NCI-H2081 treated with DMSO at 0.1 percent for 48 hours (cell line): ENCODE results near the gene ITGA2.
A peak's percentile ranks its signal among the peaks of the same experiment; 100 is the strongest.
"Not testable (repeated sequence)": the region's sequence is repeated elsewhere in the genome, so short reads cannot be mapped to it uniquely, and the experiment has no call there.

Experiments
- DNase-seq: peaks from one replicate; lab custom pipeline; 2025; lab: John Stamatoyannopoulos, UW

The ITGA2 gene

GRCh38 chr5:52989025-52989780, at the start of gene ITGA2:
TSS of gene ITGA2 (plus strand) at chr5:52989352. CDS start at chr5:52989469, 117 bp downstream.
- DNase-seq, result no peak

GRCh38 chr5:52943285-52943684, 45.9 kb upstream of the ITGA2 start:
- DNase-seq, result no peak

DNA sequence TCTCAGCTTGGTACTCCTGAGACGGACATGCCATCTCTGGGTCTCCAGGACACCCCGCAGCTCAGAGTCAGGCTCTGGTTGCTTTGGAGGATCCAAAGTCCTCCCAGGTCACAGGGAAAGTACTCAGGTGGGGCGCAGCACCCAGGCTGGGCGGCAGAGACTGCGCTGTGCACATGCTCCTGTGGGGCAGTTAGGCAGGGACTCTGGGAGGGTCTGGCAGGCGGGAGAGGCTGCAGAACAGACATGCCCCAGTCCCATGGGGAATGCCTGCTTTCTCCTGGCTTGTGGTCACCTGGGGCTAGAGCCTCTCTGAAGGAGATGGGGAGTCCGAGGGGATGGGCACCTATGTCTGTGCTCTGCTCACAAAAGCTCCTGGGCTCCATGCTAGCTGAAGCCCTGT, 45.3 kb upstream of the ITGA2 start:
- DNase-seq, result no peak

DNA sequence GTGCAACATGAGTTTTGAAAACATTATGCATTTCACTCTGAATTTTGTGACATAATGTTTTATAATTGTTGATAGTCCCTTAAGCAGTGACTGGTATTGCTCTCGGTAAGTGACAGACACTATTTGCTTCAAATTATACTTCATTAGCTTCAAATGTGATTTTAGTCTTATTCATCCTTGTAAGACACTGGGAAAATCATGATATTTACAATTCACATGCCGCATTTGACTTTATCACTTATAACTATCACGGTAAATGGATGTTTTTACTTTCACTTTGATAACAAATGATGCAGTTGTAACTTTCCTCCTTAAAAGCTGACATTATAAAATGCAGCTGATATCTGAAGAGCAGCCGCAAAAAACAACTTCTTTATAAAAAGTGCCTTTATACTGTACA, 44.1 kb upstream of the ITGA2 start:
- DNase-seq, result no peak

DNA sequence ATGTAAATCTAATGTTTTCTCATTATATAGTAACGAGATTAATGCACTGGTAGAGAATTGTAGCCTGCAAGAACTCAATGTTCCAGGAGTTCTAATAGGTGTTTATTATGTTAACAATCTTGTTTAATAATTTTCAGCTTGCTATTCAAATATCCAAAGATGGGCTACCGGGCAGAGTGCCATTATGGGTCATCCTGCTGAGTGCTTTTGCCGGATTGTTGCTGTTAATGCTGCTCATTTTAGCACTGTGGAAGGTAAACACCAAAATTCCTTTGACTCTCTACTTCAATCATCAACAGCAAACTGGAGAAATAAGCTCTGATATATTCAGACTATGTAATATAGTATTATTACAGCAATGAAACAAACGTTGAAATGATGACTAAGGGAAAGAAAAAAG, 41.9 kb upstream of the ITGA2 start:
- peak; percentile 1 for DNase-seq

GRCh38 chr5:52947851-52948250, 41.3 kb upstream of the ITGA2 start:
- DNase-seq, result no peak

GRCh38 chr5:52948418-52949076, 40.6 kb upstream of the ITGA2 start:
- DNase-seq, result no peak

GRCh38 chr5:52950686-52951085, 38.5 kb upstream of the ITGA2 start:
- DNase-seq, result no peak

DNA sequence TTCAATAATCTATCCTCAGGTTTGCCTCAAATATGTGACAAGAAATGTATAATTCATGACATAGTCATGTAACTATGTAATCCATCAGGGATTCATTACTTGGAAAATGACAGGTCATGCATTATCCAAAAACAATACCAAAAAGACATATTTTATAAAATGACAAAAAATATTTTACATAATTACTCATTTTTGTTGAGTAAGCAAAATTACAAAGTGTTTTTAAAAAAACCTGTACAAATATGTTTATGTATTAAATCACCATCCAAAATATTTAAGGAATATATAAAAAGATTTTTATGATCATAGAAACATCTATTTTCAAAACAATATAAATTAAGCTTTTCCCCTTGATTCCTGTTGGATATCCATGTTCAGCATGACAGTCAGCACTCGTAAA, 36.7 kb upstream of the ITGA2 start:
- no peak for DNase-seq

- no peak for DNase-seq
These were observed 33.1 kb upstream of the ITGA2 start for GRCh38 chr5:52956014-52956413.

GRCh38 chr5:52956915-52957747, 32.0 kb upstream of the ITGA2 start:
- DNase-seq, result no peak

- no peak for DNase-seq
These were observed 27.9 kb upstream of the ITGA2 start for GRCh38 chr5:52961274-52961681.

DNA sequence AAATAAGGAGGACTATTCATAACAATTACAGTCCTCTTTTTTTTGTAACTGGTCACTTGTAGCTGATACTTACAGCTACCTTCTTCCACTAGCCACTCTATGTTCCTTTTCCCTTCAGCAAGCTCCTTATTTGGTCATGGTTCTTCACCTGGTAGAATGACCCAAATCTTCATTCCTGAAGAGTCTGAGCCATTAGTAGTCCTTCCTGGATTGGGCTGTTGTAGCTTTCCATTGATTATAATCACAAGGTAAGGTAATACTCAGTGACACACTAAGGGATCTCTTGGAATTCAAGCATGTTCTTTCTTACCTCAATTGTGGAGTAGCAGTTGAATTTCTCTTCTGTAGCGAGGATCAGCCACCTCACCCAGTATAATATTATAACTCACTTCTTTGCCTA, 25.5 kb upstream of the ITGA2 start:
- DNase-seq, result no peak

GRCh38 chr5:52964138-52964537, 25.0 kb upstream of the ITGA2 start:
- DNase-seq, result no peak

GRCh38 chr5:52976157-52976556, 13.0 kb upstream of the ITGA2 start:
- not testable (repeated sequence) for DNase-seq

DNA sequence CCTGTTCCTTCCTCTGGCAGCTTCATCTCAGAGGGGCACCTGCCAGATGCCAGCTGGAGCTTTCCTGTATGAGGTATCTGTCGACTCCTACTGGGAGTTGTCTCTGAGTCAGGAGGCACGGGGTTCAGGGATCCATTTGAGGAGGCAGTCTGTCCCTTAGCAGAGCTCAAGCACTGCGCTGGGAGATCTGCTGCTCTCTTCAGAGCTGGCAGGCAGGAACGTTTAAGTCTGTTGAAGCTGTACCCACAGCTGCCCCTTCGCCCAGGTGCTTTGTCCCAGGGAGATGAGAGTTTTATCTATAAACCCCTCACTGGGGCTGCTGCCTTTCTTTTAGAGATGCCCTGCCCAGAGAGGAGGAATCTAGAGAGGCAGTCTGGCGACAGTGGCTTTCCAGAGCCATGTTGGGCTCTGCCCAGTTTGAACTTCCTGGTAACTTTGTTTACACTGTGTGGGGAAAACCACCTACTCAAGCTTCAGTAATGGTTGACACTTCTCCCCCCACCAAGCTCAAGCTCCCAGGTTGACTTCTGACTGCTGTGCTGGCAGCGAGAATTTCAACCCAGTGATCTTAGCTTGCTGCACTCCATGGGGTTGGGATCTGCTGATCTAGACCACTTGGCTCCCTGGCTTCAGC, 11.8 kb upstream of the ITGA2 start:
- no peak for DNase-seq

DNA sequence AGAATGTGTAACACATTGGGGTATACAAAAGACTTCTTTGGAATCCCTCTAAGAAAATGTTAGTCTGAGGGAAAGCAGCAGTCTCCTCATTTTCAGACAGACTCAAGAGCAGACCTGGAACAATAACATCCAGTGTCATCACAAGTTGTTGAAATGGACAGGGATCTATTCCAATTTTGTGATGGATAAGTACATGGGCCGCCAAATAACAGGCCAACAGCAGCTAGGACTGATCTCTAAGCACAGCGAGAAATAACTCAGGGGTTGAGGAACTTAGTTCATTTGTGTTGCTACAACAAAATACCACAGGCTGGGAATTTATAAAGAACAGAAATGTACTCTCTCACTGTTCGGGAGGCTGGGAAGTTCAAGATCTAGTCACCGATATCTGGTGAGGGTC, 7.6 kb upstream of the ITGA2 start:
- DNase-seq, result no peak

GRCh38 chr5:52983731-52984636, 5.2 kb upstream of the ITGA2 start:
- DNase-seq, result no peak

DNA sequence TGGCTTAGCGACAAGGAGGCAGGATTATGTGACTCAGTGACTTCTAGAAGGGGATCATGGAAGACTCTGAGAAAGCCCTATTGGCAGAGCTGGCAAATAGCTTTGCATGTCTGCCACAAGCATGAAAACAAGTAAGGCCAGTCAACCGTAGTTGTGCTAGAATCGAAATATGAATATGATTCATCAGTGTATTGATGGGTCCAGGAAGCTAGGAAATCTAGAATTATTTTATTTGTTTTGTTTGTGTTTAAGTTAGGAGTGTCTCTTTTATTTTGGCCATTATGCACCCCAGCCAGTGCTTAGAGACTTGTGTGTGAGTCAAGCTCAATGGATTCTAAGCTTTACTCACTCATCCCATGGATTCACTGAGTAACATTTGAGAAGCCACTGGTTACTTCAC, 3.8 kb upstream of the ITGA2 start:
- DNase-seq, result no peak

GRCh38 chr5:52987711-52988331, 1.3 kb upstream of the ITGA2 start:
- no peak for DNase-seq
